Thymus (tissue), 11 donors: Measurements from ENCODE around the gene ADCYAP1R1. TPM values are rescaled to one million over a fixed set of nuclear protein-coding genes. Genes with fewer than 3 reads are reported as not detected.

Experiments used
- DNase-seq, 9 donors: peaks; one replicate each; pipeline ENCODE4 v3.0.0-alpha.2; 2013; ENCODE audit warnings: low spot score in 9 of 9, low read depth in 6 of 9, missing footprints in 1 of 9
- H3K27ac ChIP-seq, 2 donors: one replicate each; pipeline ENCODE4 v1.5.1; 2013; ENCODE audit warnings: control low read depth in 1 of 2, low read depth in 1 of 2, low read length in 1 of 2, mild to moderate bottlenecking in 1 of 2, moderate library complexity in 1 of 2
- H3K27me3 ChIP-seq, 2 donors: one replicate each; pipeline ENCODE4 v1.5.1; 2013; ENCODE audit warnings: low read length in 1 of 2; ENCODE audit not compliant: control insufficient read depth in 2 of 2, insufficient read depth in 1 of 2
- H3K36me3 ChIP-seq, 2 donors: one replicate each; pipeline ENCODE4 v1.5.1; 2013; ENCODE audit warnings: low read length in 1 of 2, mild to moderate bottlenecking in 1 of 2, moderate library complexity in 1 of 2; ENCODE audit not compliant: control insufficient read depth in 2 of 2, insufficient read depth in 2 of 2
- H3K4me1 ChIP-seq, 2 donors: one replicate each; pipeline ENCODE4 v1.5.1; 2013; ENCODE audit warnings: low read length in 2 of 2; ENCODE audit not compliant: control insufficient read depth in 2 of 2, insufficient read depth in 2 of 2
- H3K4me3 ChIP-seq, 2 donors: one replicate each; pipeline ENCODE4 v1.5.1; 2013; ENCODE audit warnings: low read length in 2 of 2, control low read depth in 1 of 2, mild to moderate bottlenecking in 1 of 2
- H3K9me3 ChIP-seq, 2 donors: one replicate each; pipeline ENCODE4 v1.5.1; 2013; ENCODE audit warnings: low read length in 1 of 2, mild to moderate bottlenecking in 1 of 2; ENCODE audit not compliant: control insufficient read depth in 2 of 2, insufficient read depth in 1 of 2
- WGBS: extraction: QIAGEN DNeasy Blood & Tissue Kit; methylation state at CpG from one replicate; pipeline ENCODE4 v1.1.7; 2013; 5-methylcytosine and 5-hydroxymethylcytosine counted together
- polyA plus RNA-seq: library from polyadenylated mRNA; stranded (reverse); fragments of 200-250 nt; gene quantifications from one replicate; pipeline ENCODE4 v1.2.3, GENCODE V29; 2013
- total RNA-seq: library from RNA; stranded (reverse); fragments of 120-200 nt; gene quantifications from one replicate; pipeline ENCODE4 v1.2.4, GENCODE V29; 2013
- donor health status: healthy.

Gene ADCYAP1R1
- total and polyA plus RNA-seq, 2 donors, result 0.21 to 0.61 TPM

GRCh38 chr7:31052487-31052840 is 356 bp downstream of the ADCYAP1R1 start:
- Histone ChIP-seq H3K36me3 (no peaks in the 10 kb centered on the region), H3K4me3 (no peak overlapping the region), H3K27me3 (peaks cover 34 to 62% of the 10 kb centered on the region in 2 donors), H3K4me1 (no peaks in the 10 kb centered on the region), H3K9me3 (no peaks in the 10 kb centered on the region), H3K27ac (no peak overlapping the region)
- DNase-seq, result no peak
- 2% methylated on average over 52 of the region's 52 CpGs for WGBS

GRCh38 chr7:31052841-31053601 is 913 bp downstream of the ADCYAP1R1 start:
- no peak for DNase-seq
- no peaks in the 10 kb centered on the region for H3K9me3 ChIP-seq
- no peaks in the 10 kb centered on the region for H3K36me3 ChIP-seq
- H3K4me3 ChIP-seq, result no peak overlapping the region
- 10% methylated on average over 50 of the region's 50 CpGs for WGBS
- H3K4me1 ChIP-seq, result no peaks in the 10 kb centered on the region
- no peak overlapping the region for H3K27ac ChIP-seq
- H3K27me3 ChIP-seq, result peaks cover 34 to 65% of the 10 kb centered on the region in 2 donors

DNA sequence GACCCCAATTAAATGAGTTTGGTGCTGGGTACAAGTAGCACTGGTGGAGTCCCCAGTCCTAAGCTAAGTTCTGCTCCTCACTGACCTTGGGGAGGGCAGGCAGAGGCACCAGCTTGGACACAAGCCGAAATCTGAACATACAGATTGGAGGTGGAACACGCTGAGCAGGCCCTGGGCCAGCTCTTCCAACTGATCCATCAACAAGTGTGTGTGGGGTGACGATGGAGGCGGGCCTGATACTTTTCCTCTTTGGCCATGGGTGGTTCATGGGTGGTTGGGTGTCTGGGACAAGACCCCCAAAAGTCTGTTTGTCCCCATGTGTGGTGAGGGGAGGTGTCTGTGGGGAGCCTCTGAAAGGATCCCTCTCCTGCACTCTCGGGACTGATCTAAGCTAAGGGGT is 1.9 kb downstream of the ADCYAP1R1 start:
- Histone ChIP-seq H3K36me3 (no peaks in the 10 kb centered on the region), H3K4me3 (no peak overlapping the region), H3K4me1 (no peaks in the 10 kb centered on the region), H3K27ac (no peak overlapping the region), H3K27me3 (peaks cover 34 to 65% of the 10 kb centered on the region in 2 donors), H3K9me3 (no peaks in the 10 kb centered on the region)
- no peak for DNase-seq
- WGBS, result 93% methylated on average over 5 of the region's 5 CpGs

- no peaks in the 10 kb centered on the region for H3K4me1 ChIP-seq
- WGBS, result 90% methylated on average over 11 of the region's 11 CpGs
- no peaks in the 10 kb centered on the region for H3K36me3 ChIP-seq
- DNase-seq, result no peak
- H3K4me3 ChIP-seq, result no peak overlapping the region
- H3K27me3 ChIP-seq, result peaks cover 34 to 64% of the 10 kb centered on the region in 2 donors
- H3K27ac ChIP-seq, result no peak overlapping the region
- H3K9me3 ChIP-seq, result no peaks in the 10 kb centered on the region
Observed at GRCh38 chr7:31054608-31055278, 2.6 kb downstream of the ADCYAP1R1 start.

DNA sequence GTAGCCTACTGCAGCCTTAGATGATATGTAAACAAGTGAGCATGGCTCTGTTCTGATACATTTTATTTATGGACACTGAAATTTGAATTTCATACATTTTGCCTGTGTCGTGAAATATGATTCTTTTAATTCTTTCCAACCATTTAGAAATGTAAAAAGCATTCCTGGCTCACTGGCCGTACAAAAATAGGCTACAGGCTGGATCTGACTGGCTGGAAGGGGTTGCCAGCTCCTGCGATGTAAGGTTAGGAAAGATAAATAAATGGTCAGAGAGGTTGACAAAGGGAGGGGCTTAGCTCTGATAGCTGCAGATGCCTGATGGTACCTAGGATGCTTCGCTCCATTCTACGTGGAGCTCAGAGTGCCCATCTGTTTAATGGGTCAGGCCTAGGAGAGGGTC is 3.4 kb downstream of the ADCYAP1R1 start:
- H3K9me3 ChIP-seq, result no peaks in the 10 kb centered on the region
- no peaks in the 10 kb centered on the region for H3K4me1 ChIP-seq
- H3K4me3 ChIP-seq, result no peak overlapping the region
- H3K36me3 ChIP-seq, result no peaks in the 10 kb centered on the region
- DNase-seq, result no peak
- 92% methylated on average over 5 of the region's 5 CpGs for WGBS
- H3K27ac ChIP-seq, result no peak overlapping the region
- H3K27me3 ChIP-seq, result peaks cover 33 to 57% of the 10 kb centered on the region in 2 donors

DNA sequence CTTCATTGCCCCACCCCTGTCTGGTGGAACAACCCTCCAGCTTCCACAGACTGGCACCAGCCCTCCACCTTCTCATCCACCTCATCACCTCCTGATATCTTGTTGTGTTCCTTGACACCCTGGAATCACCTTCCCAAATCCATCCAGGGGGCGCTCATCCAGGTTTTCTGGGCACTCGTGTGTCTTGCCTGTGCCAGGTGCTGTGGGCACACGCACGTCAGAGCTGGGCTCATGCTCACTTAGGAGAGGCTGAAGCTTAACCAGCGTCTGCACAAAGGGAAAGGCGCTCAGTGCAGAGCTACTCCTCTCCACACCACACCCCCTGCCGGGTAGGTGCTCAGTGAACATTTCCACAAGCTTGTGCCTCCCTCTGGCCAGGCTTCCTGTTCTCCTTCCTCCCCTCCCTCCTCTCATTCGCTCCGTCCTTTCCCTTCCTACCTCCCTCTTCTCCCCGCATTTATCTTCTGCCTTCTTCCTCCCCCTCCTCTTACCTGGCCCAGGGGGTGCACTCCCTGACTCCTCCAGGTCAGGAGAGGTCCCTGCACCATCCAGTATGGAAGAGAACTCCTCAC is 4.8 kb downstream of the ADCYAP1R1 start:
- no peak for DNase-seq

DNA sequence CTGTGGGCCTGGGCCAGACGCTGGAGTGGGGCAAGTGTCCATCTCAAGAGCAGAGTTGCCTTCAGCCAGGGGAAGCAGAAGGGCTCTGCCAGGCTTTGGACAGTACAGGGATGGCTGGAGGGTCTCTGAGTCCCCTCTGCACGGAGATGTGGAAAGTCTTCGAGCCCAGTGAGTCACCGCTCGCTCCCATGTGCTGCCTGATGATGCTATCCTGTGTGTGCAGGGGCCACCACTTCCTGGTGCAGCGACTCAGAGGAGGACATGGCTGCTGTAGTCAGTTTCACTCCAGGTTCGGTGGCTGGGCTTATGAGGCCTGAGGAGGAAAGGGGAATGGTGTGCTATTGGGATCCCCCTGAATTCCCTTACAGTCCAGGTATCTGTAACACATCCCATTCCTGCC is 6.0 kb downstream of the ADCYAP1R1 start:
- Histone ChIP-seq H3K4me1 (no peaks in the 10 kb centered on the region), H3K36me3 (no peaks in the 10 kb centered on the region), H3K9me3 (peaks cover 2 to 4% of the 10 kb centered on the region in 2 donors), H3K4me3 (no peak overlapping the region), H3K27ac (no peak overlapping the region), H3K27me3 (peaks cover 7 to 35% of the 10 kb centered on the region in 2 donors)
- DNase-seq, result no peak
- 68% methylated on average over 7 of the region's 7 CpGs for WGBS

More for the DNA sequence above, 4.8 kb downstream of the ADCYAP1R1 start:
- Histone ChIP-seq H3K4me3 (no peak overlapping the region), H3K27ac (no peak overlapping the region), H3K27me3 (peaks cover 19 to 43% of the 10 kb centered on the region in 2 donors), H3K4me1 (no peaks in the 10 kb centered on the region), H3K36me3 (no peaks in the 10 kb centered on the region), H3K9me3 (peaks cover 2 to 4% of the 10 kb centered on the region in 2 donors)
- WGBS, result 70% methylated on average over 10 of the region's 10 CpGs

DNA sequence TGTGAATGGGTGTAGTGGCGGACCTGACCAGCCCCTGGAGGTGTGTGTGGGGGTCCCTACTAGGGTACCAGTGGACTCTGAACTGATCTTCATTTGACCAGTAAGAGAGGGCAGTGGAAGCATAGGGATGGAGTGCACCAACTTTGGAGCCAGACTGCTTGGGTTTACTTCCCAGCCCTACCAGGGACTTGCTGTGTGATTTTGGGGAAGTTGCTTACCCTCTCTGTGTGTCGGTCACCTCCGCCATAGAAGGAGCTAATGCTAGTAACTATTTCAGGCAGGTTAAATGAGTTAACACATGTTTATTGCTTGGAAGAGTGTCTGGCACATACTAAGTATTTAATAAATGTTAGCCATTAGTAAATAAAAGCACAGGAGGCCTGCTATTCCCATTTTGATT is 6.6 kb downstream of the ADCYAP1R1 start:
- Histone ChIP-seq H3K36me3 (no peaks in the 10 kb centered on the region), H3K4me1 (no peaks in the 10 kb centered on the region)
- 96% methylated on average over 3 of the region's 3 CpGs for WGBS

DNA sequence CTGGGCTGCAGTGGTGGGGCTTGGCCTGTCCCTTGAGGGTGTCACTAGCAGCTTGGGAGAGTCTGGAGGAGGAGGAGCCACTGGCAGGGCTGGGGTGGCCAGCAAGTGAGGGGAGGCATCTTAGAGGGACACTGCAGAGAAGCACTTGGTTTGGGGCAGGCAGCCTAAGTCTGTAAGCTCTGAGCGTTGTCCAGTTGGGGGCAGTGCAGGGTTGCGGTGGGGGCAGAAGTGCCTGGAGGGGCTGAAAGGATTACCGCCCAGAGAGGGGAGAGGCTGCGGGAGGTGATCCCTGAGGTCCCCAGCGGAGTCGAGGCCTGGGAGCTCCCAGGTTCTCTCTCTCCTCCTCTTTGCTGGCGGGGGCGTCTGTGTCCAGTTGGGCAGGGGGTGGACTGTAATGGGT is 7.4 kb downstream of the ADCYAP1R1 start:
- H3K9me3 ChIP-seq, result peaks cover 2 to 4% of the 10 kb centered on the region in 2 donors
- no peak overlapping the region for H3K27ac ChIP-seq
- no peaks in the 10 kb centered on the region for H3K4me1 ChIP-seq
- WGBS, result 84% methylated on average over 8 of the region's 8 CpGs
- H3K36me3 ChIP-seq, result no peaks in the 10 kb centered on the region
- H3K4me3 ChIP-seq, result no peak overlapping the region
- peaks cover 0 to 21% of the 10 kb centered on the region in 2 donors for H3K27me3 ChIP-seq
- DNase-seq, result no peak

More for the DNA sequence above, 6.6 kb downstream of the ADCYAP1R1 start:
- peaks cover under 1 to 29% of the 10 kb centered on the region in 2 donors for H3K27me3 ChIP-seq
- no peak for DNase-seq
- no peak overlapping the region for H3K4me3 ChIP-seq
- peaks cover 2 to 4% of the 10 kb centered on the region in 2 donors for H3K9me3 ChIP-seq
- H3K27ac ChIP-seq, result no peak overlapping the region
